Medulla oblongata (tissue), 1 donor: ENCODE results near the gene TRIM72.
"Not testable (repeated sequence)": the region's sequence is repeated elsewhere in the genome, so short reads cannot be mapped to it uniquely, and the experiment has no call there.

Source experiments
- DNase-seq: peaks from one replicate; pipeline ENCODE4 v3.0.0-alpha.2; 2015; ENCODE audit errors: extremely low spot score

Gene TRIM72

DNA sequence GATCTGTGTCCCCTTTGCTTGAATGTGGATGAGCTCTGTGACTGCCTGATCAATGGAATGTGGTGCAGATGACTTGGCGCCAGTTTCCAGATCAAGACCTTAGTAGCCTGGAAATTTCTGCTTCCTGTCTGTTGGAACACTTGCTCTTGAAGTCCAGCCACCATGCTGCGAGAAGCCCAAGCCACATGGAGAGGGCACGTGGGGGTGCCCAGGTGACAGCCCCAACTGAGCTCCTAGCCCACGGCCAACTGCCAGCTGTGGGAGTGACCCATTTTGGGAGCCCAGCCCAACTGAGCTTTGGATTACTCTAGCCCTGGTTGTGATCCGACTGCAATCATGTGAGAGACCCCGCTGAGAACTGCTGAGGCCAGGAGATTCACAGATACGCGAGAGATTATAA, 42.5 kb downstream of the TRIM72 start:
- DNase-seq, result no peak

DNA sequence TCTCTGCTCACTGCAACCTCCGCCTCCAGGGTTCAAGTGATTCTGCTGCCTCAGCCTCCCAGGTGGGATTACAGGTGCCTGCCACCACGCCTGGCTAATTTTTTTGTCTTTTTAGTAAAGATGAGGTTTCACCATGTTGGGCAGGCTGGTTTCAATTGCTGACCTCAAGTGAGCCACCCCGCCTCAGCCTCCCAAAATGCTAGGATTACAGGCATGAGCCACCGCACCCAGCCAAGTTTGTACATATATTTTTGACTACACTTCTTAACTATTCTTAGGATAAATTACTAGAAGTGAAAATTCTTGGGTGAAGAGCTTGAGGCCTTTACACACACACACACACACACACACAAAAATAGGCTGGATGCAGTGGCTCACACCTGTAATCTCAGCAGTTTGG, 44.4 kb downstream of the TRIM72 start:
- DNase-seq, result no peak

DNA sequence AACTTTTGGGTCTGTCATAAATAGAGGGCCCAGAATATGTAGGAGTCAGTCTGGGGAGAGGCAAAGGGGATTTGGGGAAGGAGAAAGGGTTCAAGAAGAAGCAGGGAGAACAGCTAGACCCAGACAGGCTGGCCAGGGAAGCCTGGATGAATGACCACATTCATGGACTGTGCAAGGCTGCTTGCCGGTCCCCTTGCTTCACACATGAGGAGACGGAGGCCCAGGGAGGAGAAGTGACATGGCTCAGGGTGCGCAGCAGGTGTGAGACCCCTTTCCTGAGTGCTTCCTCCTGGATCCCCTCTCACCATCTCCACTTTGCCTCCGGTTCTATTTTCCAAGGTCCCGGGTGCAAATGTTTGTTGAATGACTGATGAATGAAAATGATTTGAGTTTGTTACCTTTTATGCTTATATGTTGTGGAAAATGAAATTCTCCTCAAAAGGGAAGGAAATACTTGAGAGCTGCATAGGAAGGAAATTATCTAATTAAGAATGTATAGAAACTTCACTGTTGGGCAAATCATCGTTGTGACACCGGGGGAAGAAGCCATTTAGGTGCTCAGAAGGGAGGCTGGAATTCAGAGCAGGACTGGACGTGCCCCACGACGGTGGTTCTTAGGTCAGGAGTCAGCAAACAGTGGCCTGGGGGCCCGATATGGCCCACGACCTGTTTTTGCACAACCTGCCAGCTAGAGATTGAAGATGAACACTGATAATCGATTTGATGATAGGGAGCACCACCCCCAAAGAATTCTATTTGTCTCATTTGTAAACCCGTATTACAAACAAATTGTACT, 46.4 kb downstream of the TRIM72 start:
- no peak for DNase-seq

DNA sequence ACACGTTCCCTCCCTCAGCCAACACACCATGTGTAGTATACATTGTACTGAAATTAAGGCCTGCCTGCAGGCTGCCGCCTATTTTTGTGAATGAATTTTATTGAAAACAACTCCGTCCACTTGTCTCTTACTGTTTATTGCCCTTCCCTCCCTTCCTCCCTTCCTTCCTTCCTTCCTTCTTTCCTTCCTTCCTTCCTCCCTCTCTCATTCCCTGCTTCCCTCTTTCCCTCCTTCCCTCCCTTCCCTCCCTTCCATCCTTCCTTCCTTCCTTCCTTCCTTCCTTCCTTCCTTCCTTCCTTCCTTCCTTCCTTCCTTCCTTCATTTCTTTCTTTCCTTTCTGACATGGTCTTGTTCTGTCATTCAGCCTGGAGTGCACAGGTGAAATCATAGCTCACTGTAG, 48.2 kb downstream of the TRIM72 start:
- no peak for DNase-seq

DNA sequence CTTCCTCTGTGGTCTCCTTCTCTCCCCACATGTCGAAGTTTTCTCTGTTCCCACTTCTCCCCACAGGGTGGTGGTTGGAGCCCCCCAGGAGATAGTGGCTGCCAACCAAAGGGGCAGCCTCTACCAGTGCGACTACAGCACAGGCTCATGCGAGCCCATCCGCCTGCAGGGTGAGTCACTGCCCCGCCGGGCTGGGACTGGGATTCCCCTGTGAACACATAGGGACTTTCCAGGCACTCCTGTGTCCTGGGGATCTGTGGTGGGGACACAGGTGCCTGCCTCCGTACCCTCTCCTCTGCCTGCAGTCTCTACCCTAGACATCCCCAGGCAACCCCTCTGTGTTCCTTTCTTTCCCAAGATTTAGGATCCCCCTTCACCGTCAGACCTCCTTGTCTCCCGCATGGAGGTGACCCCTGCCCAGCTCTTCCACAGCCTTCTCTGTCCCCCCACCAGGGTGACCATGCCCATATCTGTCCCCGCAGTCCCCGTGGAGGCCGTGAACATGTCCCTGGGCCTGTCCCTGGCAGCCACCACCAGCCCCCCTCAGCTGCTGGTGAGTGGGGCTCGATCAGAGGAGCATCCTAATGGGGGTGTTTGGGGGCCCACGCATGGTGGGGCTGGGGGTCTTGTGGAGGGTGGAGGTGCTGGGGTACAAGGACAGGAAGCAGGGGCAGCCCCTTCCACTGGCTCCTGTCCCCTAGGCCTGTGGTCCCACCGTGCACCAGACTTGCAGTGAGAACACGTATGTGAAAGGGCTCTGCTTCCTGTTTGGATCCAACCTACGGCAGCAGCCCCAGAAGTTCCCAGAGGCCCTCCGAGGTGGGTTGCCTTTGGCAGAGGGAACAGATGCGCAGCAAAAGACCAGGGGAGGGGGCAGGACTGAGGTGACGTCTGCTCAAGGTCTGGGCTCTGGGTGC, 51.7 kb downstream of the TRIM72 start:
- DNase-seq, result no peak

DNA sequence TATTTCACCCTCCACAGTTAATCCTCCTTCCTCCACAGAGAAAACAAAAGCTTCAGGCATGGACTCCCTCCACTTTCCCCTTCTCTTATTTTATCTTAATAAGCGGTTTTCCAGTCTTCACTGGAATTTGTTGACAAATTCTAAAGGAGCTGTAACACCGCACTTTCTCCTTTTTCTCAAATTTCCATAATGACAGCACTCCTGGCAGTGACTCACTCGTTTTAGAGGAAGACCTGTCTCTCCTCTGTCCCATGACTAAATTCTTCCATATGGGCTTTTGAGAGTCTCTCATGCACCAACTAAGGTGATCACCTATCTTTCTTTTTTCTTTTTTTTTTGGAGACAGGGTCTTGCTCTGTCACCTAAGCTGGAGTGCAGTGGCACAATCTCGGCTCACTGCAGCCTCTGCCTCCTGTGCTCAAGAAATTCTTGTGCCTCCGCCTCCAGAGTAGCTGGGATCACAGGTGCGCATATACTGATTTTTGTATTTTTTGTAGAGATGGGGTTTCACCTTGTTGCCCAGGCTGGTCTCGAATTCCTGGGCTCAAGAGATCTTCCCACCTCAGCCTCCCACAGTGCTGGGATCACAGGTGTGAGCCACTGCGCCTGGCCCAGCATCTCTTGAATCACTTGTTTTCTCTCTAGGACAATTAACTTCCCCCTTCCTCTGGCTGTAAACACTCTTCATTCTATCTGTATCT, 53.6 kb downstream of the TRIM72 start:
- no peak for DNase-seq

DNA sequence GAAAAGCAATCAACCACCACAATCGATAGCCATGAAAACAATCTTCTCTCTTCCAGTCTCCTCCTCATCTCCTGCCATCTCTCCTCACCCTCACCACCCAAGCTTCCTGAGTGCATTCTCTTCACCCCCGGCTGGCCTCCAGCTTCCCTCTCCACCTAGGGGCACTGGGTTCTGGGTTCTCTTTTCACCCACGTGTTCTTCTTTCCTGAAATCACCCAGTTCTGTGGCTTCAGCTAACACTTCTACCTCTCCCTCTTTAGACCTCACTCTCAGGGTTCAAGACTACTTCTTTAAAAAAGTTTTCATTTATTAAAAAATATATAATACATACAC, 54.1 kb downstream of the TRIM72 start:
- DNase-seq, result no peak

DNA sequence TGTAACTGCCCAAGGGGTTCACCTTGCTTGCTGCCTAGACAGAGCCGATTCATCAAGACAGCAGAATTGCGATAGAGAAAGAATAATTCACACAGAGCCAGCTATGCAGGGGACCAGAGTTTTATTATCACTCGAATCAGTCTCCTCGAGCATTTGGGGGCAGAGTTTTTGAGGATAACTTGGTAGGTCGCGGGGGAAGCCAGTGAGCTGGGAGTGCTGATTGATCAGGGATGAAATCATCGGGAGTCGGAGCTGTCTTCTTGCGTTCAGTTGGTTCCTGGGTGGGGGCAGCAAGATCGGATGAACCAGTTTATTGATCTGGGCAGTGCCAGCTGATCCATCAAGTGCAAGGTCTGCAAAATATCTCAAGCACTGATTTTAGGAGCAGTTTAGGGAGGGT, 55.0 kb downstream of the TRIM72 start:
- no peak for DNase-seq

DNA sequence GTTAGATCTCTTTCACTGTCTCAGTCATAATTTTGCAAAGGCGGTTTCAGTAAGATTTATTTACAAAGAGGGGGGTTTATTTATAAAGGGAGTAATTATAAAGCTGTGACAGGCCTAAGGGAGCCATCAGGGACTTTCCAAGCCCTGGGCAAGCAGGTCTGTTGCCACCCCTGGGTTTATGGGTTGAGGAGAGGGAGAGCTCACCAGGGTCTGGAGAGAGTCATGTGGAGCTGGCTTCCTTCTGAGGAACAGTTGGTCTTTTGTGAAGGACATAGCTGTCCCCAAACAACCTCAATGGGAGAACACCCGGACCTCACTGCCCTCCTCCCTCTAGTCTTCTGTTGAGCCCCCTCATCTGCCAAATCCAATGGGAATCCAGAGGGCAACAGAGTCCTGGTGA, 55.6 kb downstream of the TRIM72 start:
- DNase-seq, result no peak

DNA sequence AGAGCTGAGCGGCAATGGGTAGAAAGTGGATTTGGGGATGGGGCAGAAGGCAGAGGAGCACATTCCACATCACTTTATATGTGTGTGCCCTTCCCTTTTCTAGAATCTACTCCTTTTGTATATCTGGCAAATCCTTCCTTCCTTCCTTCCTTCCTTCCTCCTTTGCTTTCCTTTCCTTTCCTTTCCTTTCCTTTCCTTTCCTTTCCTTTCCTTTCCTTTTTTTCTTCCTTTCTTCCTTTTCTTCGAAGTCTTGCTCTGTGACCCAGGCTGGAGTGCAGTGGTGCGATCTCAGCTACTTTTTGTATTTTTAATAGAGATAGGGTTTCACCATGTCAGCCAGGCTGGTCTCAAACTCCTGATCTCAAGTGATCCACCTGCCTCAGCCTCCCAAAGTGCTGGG, 56.1 kb downstream of the TRIM72 start:
- DNase-seq, result not testable (repeated sequence)

DNA sequence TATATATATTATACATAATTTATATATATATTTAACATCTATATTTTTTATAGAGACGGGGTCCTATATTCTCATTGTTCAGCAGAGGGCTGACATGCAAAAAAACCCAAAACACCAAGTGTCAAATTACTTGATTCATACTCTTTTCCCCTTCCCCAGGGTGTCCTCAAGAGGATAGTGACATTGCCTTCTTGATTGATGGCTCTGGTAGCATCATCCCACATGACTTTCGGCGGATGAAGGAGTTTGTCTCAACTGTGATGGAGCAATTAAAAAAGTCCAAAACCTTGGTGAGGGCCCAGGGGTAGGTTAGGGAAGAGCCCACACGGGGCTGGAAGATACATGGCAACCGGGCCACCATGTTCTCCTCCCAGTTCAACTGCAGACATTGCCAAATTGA, 56.9 kb downstream of the TRIM72 start:
- no peak for DNase-seq

DNA sequence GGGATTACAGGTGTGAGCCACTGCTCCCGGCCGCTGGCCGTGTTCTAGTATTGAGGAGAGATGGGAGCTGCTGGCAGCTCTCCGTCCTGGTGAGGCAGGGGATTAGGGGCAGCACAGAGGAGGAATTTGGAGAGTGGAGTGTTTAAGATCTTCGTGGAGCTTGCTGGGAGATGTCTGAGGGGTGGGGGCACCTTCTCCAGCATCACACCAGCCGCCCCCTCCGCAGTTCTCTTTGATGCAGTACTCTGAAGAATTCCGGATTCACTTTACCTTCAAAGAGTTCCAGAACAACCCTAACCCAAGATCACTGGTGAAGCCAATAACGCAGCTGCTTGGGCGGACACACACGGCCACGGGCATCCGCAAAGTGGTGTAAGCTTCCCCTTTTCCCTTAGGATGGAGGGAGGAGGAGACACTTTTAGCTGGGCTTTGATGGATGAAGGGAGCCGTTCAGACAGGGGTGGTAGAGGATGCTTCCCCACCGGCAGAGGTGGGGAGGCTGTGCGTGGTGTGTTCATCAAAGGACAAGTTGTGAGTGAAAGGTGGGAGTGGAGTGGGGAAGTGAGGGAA, 57.8 kb downstream of the TRIM72 start:
- no peak for DNase-seq

DNA sequence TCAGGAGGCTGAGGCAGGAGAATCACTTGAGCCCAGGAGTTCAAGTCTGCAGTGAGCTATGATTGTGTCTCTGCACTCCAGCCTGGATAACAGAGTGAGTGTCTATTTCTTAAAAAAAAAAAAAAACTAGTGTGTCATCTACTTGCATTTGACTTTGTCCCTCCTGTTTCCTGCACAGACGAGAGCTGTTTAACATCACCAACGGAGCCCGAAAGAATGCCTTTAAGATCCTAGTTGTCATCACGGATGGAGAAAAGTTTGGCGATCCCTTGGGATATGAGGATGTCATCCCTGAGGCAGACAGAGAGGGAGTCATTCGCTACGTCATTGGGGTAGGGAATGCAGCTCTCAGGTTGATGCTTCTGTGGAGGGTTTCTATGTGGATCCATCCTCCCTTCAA, 59.3 kb downstream of the TRIM72 start:
- no peak for DNase-seq

DNA sequence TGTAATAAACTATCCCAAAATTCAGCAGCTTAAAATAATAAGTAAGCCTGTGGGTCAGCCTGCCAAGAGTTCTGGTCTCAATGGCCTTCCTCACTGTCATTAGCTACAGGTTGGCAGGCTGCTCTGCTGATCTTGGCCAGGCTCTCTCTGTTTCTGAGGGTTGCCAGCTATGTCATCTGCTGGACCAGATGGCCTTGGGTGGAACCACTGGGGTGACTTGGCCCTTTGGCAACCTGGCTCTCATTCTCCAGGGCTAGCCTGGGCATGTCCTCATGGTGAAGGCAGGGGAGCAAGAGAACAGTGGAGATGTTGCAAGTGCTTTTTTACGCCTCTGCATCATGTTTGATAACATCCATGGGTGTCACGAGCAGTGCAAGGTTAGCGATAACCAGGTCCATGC, 59.8 kb downstream of the TRIM72 start:
- no peak for DNase-seq

DNA sequence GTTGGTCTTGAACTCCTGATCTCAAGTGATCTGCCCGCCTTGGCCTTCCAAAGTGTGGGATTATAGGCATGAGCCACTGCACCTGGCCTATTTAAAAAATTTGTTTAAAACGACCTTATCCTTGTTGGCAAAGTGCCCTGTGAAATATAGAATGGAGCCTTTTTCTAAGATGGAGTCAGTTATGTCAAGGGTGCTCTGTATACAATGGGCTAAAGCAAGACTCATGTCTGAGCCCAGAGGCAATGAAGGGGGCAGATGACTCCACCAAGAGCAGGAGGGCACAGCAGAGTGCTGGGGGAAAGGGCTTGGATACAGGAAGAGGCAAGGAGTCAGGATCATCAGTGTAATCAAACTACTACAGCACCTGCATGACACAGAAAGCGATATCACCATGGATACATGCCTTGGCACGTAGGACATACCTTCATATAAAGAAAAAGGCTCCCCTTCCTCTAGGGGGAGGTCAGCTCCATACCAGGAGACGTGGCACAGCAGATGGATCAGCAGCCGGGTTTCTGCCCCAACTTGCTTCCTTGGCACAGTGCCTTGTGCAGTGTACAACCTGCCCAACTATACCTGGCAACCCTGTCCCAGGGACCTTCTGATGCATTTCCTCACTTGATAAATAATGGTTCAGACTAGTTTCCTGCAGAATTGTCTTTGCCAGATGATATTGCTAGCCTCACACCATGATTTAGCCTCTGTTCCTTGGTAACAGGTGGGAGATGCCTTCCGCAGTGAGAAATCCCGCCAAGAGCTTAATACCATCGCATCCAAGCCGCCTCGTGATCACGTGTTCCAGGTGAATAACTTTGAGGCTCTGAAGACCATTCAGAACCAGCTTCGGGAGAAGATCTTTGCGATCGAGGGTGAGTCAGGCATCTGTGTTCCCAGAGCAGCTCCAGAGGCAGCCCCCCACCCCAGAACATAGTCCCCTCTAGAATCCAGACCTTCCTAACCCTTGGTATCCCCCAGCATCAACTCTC, 61.2 kb downstream of the TRIM72 start:
- DNase-seq, result no peak

DNA sequence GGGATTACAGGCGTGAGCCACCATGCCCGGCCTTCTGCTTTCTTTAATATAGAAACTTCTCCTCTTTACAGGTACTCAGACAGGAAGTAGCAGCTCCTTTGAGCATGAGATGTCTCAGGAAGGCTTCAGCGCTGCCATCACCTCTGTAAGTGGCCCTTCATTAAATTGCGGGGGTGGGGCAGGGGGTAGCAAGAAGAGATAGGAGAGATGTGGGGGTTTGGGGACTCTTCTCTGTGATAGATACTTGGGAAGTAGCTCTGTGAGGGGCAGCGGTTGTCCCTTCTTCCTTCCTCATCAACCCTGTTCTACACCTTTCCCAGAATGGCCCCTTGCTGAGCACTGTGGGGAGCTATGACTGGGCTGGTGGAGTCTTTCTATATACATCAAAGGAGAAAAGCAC, 62.7 kb downstream of the TRIM72 start:
- DNase-seq, result no peak

DNA sequence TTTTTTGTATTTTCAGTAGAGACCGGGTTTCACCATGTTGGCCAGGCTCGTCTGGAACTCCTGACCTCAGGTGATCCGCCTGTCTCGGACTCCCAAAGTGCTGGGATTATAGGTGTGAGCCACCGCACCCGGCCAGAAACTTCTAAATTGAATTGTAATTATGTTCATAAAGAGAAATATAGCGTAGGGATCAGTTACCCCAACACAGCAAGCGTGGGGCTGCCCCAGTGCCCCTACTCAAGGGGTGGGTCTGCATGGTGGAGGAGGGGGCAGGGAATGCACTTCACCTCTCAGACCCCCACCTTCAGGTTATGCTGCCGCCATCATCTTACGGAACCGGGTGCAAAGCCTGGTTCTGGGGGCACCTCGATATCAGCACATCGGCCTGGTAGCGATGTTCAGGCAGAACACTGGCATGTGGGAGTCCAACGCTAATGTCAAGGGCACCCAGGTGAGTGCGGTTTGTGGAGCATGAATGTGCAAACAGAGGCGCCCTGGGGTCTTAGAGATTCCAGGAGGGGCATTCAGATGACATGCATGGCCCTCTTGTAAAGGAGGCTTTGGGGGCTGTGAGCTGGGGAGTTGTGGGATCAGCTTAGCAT, 63.8 kb downstream of the TRIM72 start:
- no peak for DNase-seq

DNA sequence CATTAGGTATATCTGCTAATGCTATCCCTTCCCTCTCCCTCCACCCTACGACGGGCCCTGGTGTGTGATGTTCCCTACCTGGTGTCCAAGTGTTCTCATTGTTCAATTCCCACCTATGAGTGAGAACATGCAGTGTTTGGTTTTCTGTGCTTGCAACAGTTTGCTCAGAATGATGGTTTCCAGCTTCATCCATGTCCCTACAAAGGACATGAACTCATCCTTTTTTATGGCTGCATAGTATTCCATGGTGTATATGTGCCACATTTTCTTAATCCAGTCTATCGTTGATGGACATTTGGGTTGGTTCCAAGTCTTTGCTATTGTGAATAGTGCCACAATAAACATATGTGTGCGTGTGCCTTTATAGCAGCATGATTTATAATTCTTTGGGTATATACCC, 64.9 kb downstream of the TRIM72 start:
- not testable (repeated sequence) for DNase-seq
